GM21515 (cell line): Measurements from ENCODE around the gene KIF5B.

Experiments used
- ATAC-seq: cut with Tn5 transposase; IDR thresholded peaks from one replicate; pipeline ENCODE4 v1.9.1; 2021; ENCODE audit not compliant: unreplicated experiment

KIF5B gene

DNA sequence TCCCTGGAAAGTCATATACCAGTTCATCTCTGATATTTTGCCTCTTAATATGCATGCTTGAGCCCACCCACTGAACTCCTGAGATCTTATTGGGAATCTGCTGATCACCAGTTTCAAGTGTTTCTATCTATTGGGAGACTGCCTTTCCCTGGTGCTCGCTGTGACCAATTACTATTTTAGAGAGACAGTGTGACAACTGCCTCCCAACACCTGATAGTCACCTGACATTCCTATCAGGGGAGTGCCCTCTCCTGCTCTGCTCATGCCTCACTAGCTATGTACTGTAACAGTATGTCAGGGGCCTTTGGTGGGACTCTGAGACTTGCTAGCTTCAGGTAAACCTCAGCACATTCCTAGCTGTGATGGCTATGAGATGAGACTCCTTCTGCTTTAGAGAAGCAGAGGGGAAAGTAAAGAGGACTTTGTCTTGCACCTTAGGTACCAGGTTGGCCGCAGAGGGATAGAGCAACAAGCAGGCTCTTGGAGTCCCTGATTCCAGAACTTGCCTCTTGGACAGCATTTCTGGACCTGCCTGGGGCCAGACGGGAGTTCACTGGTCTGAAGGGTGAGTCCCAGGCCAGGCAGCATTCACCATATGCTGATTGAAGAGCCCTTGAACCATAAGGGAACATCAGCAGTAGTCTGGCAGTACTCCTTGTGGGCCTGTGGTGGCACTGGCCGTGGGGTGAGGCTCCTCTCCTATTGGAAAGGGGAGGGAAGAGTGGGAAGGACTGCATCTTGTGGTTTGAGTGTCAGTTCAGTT lies 93.2 kb downstream of the KIF5B start:
- no peak for ATAC-seq

GRCh38 chr10:31961277-31962074 lies 94.7 kb downstream of the KIF5B start:
- ATAC-seq, result no peak

DNA sequence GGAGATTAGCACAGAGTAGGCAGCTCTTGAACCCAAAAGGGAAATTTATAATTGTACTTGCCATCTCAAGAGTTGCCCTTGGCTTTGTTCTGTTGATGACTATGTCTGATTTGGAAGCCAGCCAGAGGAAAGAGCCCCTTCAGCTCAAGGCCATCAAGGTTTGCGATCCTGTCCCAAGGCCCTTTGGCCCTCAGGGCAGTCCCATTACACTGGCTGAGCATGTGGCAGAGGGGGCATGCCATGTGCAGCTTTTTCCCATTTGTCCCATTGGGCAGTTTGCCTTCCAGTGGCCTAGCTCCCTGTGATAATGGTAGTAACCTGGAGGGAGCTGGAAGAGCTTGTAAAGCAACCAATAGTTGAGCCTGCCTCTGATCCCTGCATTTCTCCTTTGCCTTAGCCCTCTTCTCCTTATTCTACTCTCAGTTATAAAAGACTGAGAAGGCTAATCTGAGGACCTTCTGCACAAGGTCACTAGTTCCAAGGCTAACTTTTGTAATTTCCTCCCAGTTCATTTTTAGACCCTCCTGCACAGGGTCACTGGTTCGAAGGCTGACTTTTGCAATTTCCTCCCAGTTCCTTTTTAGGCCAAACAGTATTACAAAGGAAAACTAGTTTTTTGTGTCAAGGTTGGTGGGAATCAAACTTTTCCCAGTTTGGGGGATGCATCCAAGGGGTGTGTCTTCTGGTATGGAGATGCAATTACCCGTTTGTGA lies 96.6 kb downstream of the KIF5B start:
- no peak for ATAC-seq
